ENCODE results near the gene LIX1. TPM values are rescaled to one million over a fixed set of nuclear protein-coding genes. Genes with fewer than 3 reads are reported as not detected.

The LIX1 gene
- total RNA-seq, 1 donor from 2014 or later = not detected

DNA sequence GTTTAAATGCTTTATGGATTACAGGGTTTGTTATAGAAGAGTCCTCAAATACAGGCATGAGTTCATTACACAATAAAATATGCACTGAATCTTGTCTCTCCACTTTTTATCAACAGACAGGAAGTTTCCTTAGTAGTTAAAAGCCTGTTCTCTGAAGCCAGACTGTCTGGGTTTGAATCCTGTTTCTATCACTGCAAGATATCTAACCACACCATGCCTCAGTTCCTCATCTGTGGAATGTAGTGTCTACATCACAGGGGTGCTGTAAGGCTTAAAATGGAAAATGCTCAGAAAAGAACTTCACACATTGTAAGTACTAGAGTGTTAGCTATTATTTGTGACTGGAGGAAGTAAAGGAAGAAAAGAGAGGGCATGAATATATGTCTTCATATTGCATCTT is 9.3 kb downstream of the LIX1 start:
- Histone ChIP-seq H3K9me3 (replicated peaks) (no peaks in the 10 kb centered on the region), H3K36me3 (no peaks in the 10 kb centered on the region), H3K27me3 (ENCODE audit: low read depth) (no peaks in the 10 kb centered on the region), H3K4me3 (no peak overlapping the region), H3K4me1 (no peaks in the 10 kb centered on the region), H3K27ac (replicated peaks) (no peak overlapping the region)
- intact Hi-C loops (cut with micrococcal nuclease) = no loop called here
- TF ChIP-seq, protein P1, sequence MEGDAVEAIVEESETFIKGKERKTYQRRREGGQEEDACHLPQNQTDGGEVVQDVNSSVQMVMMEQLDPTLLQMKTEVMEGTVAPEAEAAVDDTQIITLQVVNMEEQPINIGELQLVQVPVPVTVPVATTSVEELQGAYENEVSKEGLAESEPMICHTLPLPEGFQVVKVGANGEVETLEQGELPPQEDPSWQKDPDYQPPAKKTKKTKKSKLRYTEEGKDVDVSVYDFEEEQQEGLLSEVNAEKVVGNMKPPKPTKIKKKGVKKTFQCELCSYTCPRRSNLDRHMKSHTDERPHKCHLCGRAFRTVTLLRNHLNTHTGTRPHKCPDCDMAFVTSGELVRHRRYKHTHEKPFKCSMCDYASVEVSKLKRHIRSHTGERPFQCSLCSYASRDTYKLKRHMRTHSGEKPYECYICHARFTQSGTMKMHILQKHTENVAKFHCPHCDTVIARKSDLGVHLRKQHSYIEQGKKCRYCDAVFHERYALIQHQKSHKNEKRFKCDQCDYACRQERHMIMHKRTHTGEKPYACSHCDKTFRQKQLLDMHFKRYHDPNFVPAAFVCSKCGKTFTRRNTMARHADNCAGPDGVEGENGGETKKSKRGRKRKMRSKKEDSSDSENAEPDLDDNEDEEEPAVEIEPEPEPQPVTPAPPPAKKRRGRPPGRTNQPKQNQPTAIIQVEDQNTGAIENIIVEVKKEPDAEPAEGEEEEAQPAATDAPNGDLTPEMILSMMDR (IDR thresholded peaks at IDR 0.05; ENCODE audit: borderline replicate concordance) = no peak
- no peak for DNase-seq

DNA sequence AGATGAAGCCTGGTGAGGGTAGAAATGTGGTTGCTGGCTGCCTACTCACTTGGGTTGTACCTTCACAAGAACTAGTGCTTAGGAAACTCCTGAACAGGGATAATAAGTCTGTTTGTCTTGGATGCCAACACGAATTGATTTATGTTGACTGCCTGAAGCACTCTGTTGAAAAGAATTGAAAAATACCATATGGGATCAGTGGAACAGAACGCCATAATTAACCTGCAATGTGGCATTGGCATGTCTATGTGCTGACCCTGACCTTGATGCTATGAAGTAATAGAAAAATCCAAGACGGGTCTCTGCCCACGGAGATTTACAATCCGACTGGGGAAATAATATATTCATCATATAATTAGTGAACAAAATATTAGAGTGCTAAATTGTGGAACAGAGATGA is 10.5 kb downstream of the LIX1 start:
- intact Hi-C loops (cut with micrococcal nuclease) = no loop called here

DNA sequence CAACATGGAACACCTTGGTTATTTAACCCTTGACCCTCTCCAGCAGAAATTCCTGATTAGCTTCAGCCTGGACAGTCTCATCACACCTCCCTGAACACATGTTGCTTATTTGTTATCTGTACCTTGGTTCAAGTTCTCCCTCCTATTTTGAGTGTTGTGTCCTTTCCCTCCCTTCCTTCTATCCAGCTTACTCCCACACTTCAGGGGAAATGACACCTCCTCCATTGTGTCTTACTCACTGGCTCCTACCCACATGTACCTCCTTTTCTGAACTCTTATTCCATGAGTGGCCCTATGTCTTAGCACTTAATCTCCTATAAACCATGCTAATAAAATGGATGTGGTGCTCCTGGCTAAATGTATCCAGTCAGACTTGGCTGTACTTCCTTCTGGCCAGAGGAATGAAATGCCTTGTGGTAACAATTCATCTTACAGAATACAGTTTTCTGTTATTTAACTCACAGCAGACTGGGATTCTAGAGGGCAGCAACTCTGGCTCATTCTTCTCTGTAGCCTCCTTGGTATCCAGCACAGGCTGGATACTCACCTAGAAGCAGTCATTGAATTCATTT is 11.2 kb downstream of the LIX1 start:
- TF ChIP-seq, protein P1 (IDR thresholded peaks at IDR 0.05; ENCODE audit: borderline replicate concordance) = no peak
- no peak for DNase-seq
- intact Hi-C loops (cut with micrococcal nuclease) = no loop called here
- H3K9me3 ChIP-seq (replicated peaks) = no peaks in the 10 kb centered on the region
- no peak overlapping the region for H3K27ac ChIP-seq (replicated peaks)
- peaks cover 4% of the 10 kb centered on the region for H3K4me1 ChIP-seq
- H3K36me3 ChIP-seq = no peaks in the 10 kb centered on the region
- no peaks in the 10 kb centered on the region for H3K27me3 ChIP-seq (ENCODE audit: low read depth)
- H3K4me3 ChIP-seq = no peak overlapping the region

More for the DNA sequence above, 10.5 kb downstream of the LIX1 start:
- no peak overlapping the region for H3K4me3 ChIP-seq
- H3K27ac ChIP-seq (replicated peaks) = no peak overlapping the region
- H3K36me3 ChIP-seq = no peaks in the 10 kb centered on the region
- no peaks in the 10 kb centered on the region for H3K27me3 ChIP-seq (ENCODE audit: low read depth)
- no peak for DNase-seq
- H3K9me3 ChIP-seq (replicated peaks) = no peaks in the 10 kb centered on the region
- TF ChIP-seq, protein P1 (IDR thresholded peaks at IDR 0.05; ENCODE audit: borderline replicate concordance) = no peak
- peaks cover 4% of the 10 kb centered on the region for H3K4me1 ChIP-seq

DNA sequence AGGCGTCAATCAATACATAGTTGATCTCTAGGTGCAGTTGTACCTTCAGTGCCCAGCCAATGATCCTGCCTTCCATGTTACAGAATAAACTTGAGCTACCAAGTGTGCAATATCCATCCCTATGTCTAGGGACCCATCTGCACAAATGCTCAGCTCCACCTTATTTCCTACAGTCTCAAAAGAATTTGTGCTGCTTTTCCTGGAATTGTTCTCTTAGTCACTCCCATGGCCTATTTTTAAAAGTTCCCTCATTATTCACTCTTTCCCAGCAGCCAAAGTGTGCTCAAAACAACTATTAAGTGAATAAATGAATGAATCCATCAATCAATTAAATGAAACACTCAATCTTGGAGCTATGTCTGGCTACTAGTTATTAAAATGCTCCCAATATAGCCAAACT is 14.7 kb downstream of the LIX1 start:
- Histone ChIP-seq H3K36me3 (no peaks in the 10 kb centered on the region), H3K27me3 (ENCODE audit: low read depth) (no peaks in the 10 kb centered on the region), H3K9me3 (replicated peaks) (no peaks in the 10 kb centered on the region), H3K4me3 (no peak overlapping the region), H3K4me1 (peaks cover 4% of the 10 kb centered on the region), H3K27ac (replicated peaks) (peak overlapping the region; percentile 74)
- intact Hi-C loops (cut with micrococcal nuclease) = no loop called here
- TF ChIP-seq, protein P1 (IDR thresholded peaks at IDR 0.05; ENCODE audit: borderline replicate concordance) = no peak
- no peak for DNase-seq

DNA sequence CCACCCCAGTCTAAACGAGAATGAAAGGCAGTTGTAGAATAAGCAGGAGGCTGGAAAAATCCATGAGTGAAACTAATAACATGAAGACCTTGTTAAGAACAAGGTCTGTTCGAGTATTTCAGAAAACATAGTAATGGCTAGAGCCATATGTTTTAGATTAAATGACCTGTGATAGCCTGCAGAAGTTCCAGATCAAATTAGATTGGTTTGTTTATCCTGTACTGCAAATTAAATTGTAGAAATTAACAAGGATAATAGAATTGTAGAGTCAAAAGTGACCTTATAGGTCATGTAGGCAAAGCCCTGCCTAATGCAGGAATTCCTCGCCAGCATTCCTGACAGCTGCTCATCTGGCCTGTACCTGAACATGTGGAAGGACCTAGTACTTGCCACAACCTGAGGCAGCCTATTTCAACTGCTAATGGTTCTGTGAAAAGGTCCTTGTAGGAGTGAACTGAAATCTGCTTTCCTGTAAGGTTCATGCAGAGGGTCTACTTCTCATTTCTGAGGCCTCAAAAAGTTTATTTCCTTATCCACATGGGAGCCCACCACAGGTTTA is 17.2 kb downstream of the LIX1 start:
- intact Hi-C loops (cut with micrococcal nuclease) = no loop called here

More for the DNA sequence above, 17.2 kb downstream of the LIX1 start:
- H3K4me3 ChIP-seq = no peak overlapping the region
- no peaks in the 10 kb centered on the region for H3K27me3 ChIP-seq (ENCODE audit: low read depth)
- peaks cover 4% of the 10 kb centered on the region for H3K4me1 ChIP-seq
- no peaks in the 10 kb centered on the region for H3K9me3 ChIP-seq (replicated peaks)
- no peaks in the 10 kb centered on the region for H3K36me3 ChIP-seq
- no peak overlapping the region for H3K27ac ChIP-seq (replicated peaks)
- no peak for DNase-seq
- TF ChIP-seq, protein P1 (IDR thresholded peaks at IDR 0.05; ENCODE audit: borderline replicate concordance) = no peak
